Osteocyte (in vitro differentiated cells): ENCODE results near the gene EVI5L. TPM values are rescaled to one million over a fixed set of nuclear protein-coding genes. Genes with fewer than 3 reads are reported as not detected.

Source experiments
- DNase-seq: peaks from one replicate; pipeline ENCODE4 v3.0.0; 2021; ENCODE audit warnings: mixed read lengths; ENCODE audit not compliant: unreplicated experiment; ENCODE audit errors: extremely low spot score
- H3K27ac Mint-ChIP-seq: one replicate; pipeline ENCODE4 v1.8.0; 2021; ENCODE audit warnings: mild to moderate bottlenecking, mixed read lengths; ENCODE audit not compliant: unreplicated experiment
- H3K27me3 Mint-ChIP-seq: one replicate; pipeline ENCODE4 v1.8.0; 2021; ENCODE audit warnings: mixed read lengths; ENCODE audit not compliant: unreplicated experiment
- H3K36me3 Mint-ChIP-seq: one replicate; pipeline ENCODE4 v1.8.0; 2021; ENCODE audit warnings: mixed read lengths; ENCODE audit not compliant: unreplicated experiment
- H3K4me1 Mint-ChIP-seq: one replicate; pipeline ENCODE4 v1.8.0; 2021; ENCODE audit warnings: mixed read lengths; ENCODE audit not compliant: unreplicated experiment
- H3K4me3 Mint-ChIP-seq: one replicate; pipeline ENCODE4 v1.8.0; 2021; ENCODE audit warnings: mild to moderate bottlenecking, moderate library complexity, mixed read lengths; ENCODE audit not compliant: unreplicated experiment
- H3K9me3 Mint-ChIP-seq: one replicate; pipeline ENCODE4 v1.8.0; 2021; ENCODE audit warnings: mixed read lengths; ENCODE audit not compliant: unreplicated experiment
- CTCF ChIP-seq: fragments of 200-600 bp; sonication (generic); IDR thresholded peaks from 2 replicates; pipeline ENCODE4 v1.5.0; 2021; ENCODE audit warnings: antibody characterized with exemption, mild to moderate bottlenecking, moderate library complexity
- total RNA-seq: library from RNA; stranded (reverse); gene quantifications from 2 replicates; pipeline ENCODE4 v1.2.1, GENCODE V29; 2021

EVI5L gene
- total RNA-seq, 1 donor from 2014 or later, result 27.6 TPM

- H3K27me3 Mint-ChIP-seq, result peaks cover 23% of the 10 kb centered on the region
- H3K36me3 Mint-ChIP-seq, result peaks cover 3% of the 10 kb centered on the region
- peaks cover 8% of the 10 kb centered on the region for H3K4me1 Mint-ChIP-seq
- no peak overlapping the region for H3K27ac Mint-ChIP-seq
- DNase-seq, result no peak
- H3K9me3 Mint-ChIP-seq, result peaks cover 5% of the 10 kb centered on the region
- no peak for TF ChIP-seq CTCF
- H3K4me3 Mint-ChIP-seq, result no peak overlapping the region
Observed at GRCh38 chr19:7801020-7801570, 28.9 kb upstream of the EVI5L start.

- DNase-seq, result no peak
- Mint-ChIP-seq H3K27me3 (peaks cover 4% of the 10 kb centered on the region), H3K36me3 (no peaks in the 10 kb centered on the region), H3K27ac (no peak overlapping the region), H3K4me1 (no peaks in the 10 kb centered on the region), H3K4me3 (no peak overlapping the region), H3K9me3 (peaks cover 10% of the 10 kb centered on the region)
- TF ChIP-seq CTCF, result no peak
Observed at GRCh38 chr19:7806234-7806633, 23.8 kb upstream of the EVI5L start.

- no peaks in the 10 kb centered on the region for H3K36me3 Mint-ChIP-seq
- no peaks in the 10 kb centered on the region for H3K4me1 Mint-ChIP-seq
- no peak for TF ChIP-seq CTCF
- peaks cover 11% of the 10 kb centered on the region for H3K9me3 Mint-ChIP-seq
- no peak for DNase-seq
- no peak overlapping the region for H3K27ac Mint-ChIP-seq
- no peak overlapping the region for H3K4me3 Mint-ChIP-seq
- peaks cover 4% of the 10 kb centered on the region for H3K27me3 Mint-ChIP-seq
Observed at GRCh38 chr19:7806876-7807275, 23.1 kb upstream of the EVI5L start.

- no peak for DNase-seq
- H3K4me1 Mint-ChIP-seq, result no peaks in the 10 kb centered on the region
- no peak overlapping the region for H3K4me3 Mint-ChIP-seq
- peaks cover 10% of the 10 kb centered on the region for H3K9me3 Mint-ChIP-seq
- TF ChIP-seq CTCF, result no peak
- peaks cover 4% of the 10 kb centered on the region for H3K27me3 Mint-ChIP-seq
- H3K36me3 Mint-ChIP-seq, result no peaks in the 10 kb centered on the region
- H3K27ac Mint-ChIP-seq, result no peak overlapping the region
Observed at GRCh38 chr19:7808108-7808507, 21.9 kb upstream of the EVI5L start.

- H3K27ac Mint-ChIP-seq, result no peak overlapping the region
- no peaks in the 10 kb centered on the region for H3K36me3 Mint-ChIP-seq
- no peaks in the 10 kb centered on the region for H3K4me1 Mint-ChIP-seq
- no peak for DNase-seq
- H3K27me3 Mint-ChIP-seq, result peaks cover 7% of the 10 kb centered on the region
- no peak overlapping the region for H3K4me3 Mint-ChIP-seq
- peaks cover 10% of the 10 kb centered on the region for H3K9me3 Mint-ChIP-seq
- TF ChIP-seq CTCF, result no peak
Observed at GRCh38 chr19:7811989-7812388, 18.0 kb upstream of the EVI5L start.
